MM.1S (cell line): ENCODE measurements around the gene PNPLA3.

Experiments used
- EZH2phosphoT487 ChIP-seq: fragments of 300-600 bp; sonication (generic); IDR thresholded peaks from 2 replicates; pipeline ENCODE4 v1.6.1; 2018; ENCODE audit warnings: antibody characterized with exemption, low read length
- TF ChIP-seq, protein P1 (sequence below): fragments of 300-600 bp; sonication (generic); IDR thresholded peaks from 2 replicates; pipeline ENCODE4 v1.5.1; 2016; ENCODE audit warnings: antibody characterized with exemption, low read length, mixed read lengths

DNA sequence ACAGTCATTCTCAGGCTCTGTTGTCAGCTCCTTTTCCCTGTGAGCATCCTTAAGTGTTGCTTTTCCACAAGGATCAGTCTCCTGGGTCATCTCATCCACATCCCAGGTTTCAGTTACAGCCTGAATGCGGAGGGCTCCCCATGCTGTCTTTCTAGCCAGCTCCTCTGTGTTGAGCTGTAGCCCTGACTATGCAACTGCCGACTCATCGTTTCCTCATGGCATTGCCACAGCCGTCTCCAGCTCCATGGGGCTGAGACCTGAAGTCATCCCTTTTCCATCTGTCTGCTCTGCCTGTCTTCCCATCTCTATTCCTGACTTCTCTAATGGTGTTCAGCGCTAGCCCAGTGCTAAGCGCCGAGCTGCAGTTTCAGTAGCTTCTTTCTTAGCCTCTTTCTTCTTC is 43.5 kb downstream of the PNPLA3 start:
- TF ChIP-seq, protein P1, sequence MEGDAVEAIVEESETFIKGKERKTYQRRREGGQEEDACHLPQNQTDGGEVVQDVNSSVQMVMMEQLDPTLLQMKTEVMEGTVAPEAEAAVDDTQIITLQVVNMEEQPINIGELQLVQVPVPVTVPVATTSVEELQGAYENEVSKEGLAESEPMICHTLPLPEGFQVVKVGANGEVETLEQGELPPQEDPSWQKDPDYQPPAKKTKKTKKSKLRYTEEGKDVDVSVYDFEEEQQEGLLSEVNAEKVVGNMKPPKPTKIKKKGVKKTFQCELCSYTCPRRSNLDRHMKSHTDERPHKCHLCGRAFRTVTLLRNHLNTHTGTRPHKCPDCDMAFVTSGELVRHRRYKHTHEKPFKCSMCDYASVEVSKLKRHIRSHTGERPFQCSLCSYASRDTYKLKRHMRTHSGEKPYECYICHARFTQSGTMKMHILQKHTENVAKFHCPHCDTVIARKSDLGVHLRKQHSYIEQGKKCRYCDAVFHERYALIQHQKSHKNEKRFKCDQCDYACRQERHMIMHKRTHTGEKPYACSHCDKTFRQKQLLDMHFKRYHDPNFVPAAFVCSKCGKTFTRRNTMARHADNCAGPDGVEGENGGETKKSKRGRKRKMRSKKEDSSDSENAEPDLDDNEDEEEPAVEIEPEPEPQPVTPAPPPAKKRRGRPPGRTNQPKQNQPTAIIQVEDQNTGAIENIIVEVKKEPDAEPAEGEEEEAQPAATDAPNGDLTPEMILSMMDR, result no peak
- no peak for TF ChIP-seq EZH2phosphoT487
